Endothelial cell of umbilical vein (primary cell): Measurements from ENCODE around the gene LRRC7. TPM values are rescaled to one million over a fixed set of nuclear protein-coding genes. Genes with fewer than 3 reads are reported as not detected.

Experiments used
- BruUV-seq: library from RNA; stranded (reverse); fragments of 400-500 nt; replicated peaks from 2 replicates; lab custom pipeline; 2021; lab: Mats Ljungman, UMichigan
- CTCF ChIA-PET: fragments of 300-600, 350-600 bp; sonication (Branson Sonifier 250); formaldehyde crosslinking; loops from one replicate; lab custom pipeline; 2021; ENCODE audit warnings: antibody characterized with exemption, inconsistent platforms; lab: Charles Lee
- POLR2A ChIA-PET: fragments of 300-600, 350-600 bp; sonication (Branson Sonifier 250); formaldehyde crosslinking; loops from one replicate; lab custom pipeline; 2021; ENCODE audit warnings: antibody characterized with exemption, inconsistent platforms; lab: Charles Lee
- DNase-seq: peaks from one replicate; pipeline ENCODE4 v3.0.0-alpha.2; 2011; ENCODE audit warnings: low read depth, low spot score
- FAIRE-seq: peaks from 2 replicates; lab custom pipeline; 2011; peaks lifted over from hg19 to GRCh38; lab: Jason Lieb, UNC
- H2AFZ ChIP-seq: 2 replicates; pipeline ENCODE4 v1.6.0; 2012; ENCODE audit warnings: low read depth, low read length, control low read depth, inconsistent platforms
- H3K27ac ChIP-seq: 2 replicates; pipeline ENCODE4 v1.5.1; 2011; ENCODE audit warnings: low read depth, mild to moderate bottlenecking, control low read depth, low read length, moderate library complexity; ENCODE audit not compliant: insufficient read depth
- H3K27me3 ChIP-seq, 2 experiments: 2 replicates each; pipeline versions ENCODE4 v1.6.0 to v1.6.1; 2011; ENCODE audit warnings: low read length in 2 of 2, mixed read lengths in 1 of 2; ENCODE audit not compliant: control insufficient read depth in 2 of 2, insufficient read depth in 2 of 2
- H3K36me3 ChIP-seq, 2 experiments: 2 replicates in 1 of 2; 3 replicates in 1 of 2; pipeline ENCODE4 v1.5.1; 2011; ENCODE audit warnings: low read length in 2 of 2, mild to moderate bottlenecking in 1 of 2, moderate library complexity in 1 of 2; ENCODE audit not compliant: control insufficient read depth in 2 of 2, insufficient read depth in 2 of 2; ENCODE audit errors: extremely low read depth in 1 of 2
- H3K4me1 ChIP-seq: 3 replicates; pipeline ENCODE4 v1.5.1; 2011; ENCODE audit warnings: mild to moderate bottlenecking, low read length; ENCODE audit not compliant: control insufficient read depth, insufficient read depth; ENCODE audit errors: extremely low read depth
- H3K4me2 ChIP-seq: 2 replicates; pipeline ENCODE4 v1.6.1; 2011; ENCODE audit warnings: low read length, control low read depth, mixed read lengths; ENCODE audit not compliant: insufficient read depth
- H3K4me3 ChIP-seq, 3 experiments: fragments of 200-600 bp in 1 of 3; sonication (generic), shearing (Covaris generic) in 1 of 3; replicated peaks in 1 of 3; 2 replicates each; pipeline ENCODE4 v1.5.1; 2011 to 2016; ENCODE audit warnings: control low read depth in 3 of 3, low read length in 3 of 3, mild to moderate bottlenecking in 2 of 3, inconsistent platforms in 1 of 3, low read depth in 1 of 3, moderate library complexity in 1 of 3; ENCODE audit not compliant: insufficient read depth in 1 of 3
- H3K79me2 ChIP-seq: 2 replicates; pipeline ENCODE4 v1.6.0; 2012; ENCODE audit warnings: low read length, inconsistent platforms; ENCODE audit not compliant: control insufficient read depth, insufficient read depth
- H3K9ac ChIP-seq: replicated peaks from 2 replicates; pipeline ENCODE3; 2011; ENCODE audit warnings: low read length, control low read depth; ENCODE audit not compliant: insufficient read depth; ENCODE audit errors: extremely low read depth
- H3K9me1 ChIP-seq: replicated peaks from 3 replicates; pipeline ENCODE4 v1.6.0; 2011; ENCODE audit warnings: mild to moderate bottlenecking, low read length; ENCODE audit not compliant: control insufficient read depth, insufficient read depth; ENCODE audit errors: extremely low read depth
- H3K9me3 ChIP-seq: replicated peaks from 2 replicates; pipeline ENCODE4 v1.5.1; 2012; ENCODE audit warnings: low read length, inconsistent platforms; ENCODE audit not compliant: control insufficient read depth, insufficient read depth
- H4K20me1 ChIP-seq: replicated peaks from 2 replicates; pipeline ENCODE3; 2011; ENCODE audit warnings: mild to moderate bottlenecking, low read length; ENCODE audit not compliant: control insufficient read depth, insufficient read depth; ENCODE audit errors: extremely low read depth
- EZH2 ChIP-seq: IDR thresholded peaks from 2 replicates; pipeline ENCODE4 v1.6.1; 2012; ENCODE audit warnings: borderline replicate concordance, low read depth, mild to moderate bottlenecking, moderate library complexity, low read length, inconsistent platforms; ENCODE audit not compliant: severe bottlenecking
- FOS ChIP-seq: IDR thresholded peaks from 2 replicates; pipeline ENCODE4 v1.6.1; 2011; ENCODE audit warnings: mild to moderate bottlenecking, low read length, moderate library complexity, borderline replicate concordance; ENCODE audit not compliant: insufficient read depth
- GATA2 ChIP-seq: IDR thresholded peaks from 2 replicates; pipeline ENCODE4 v1.7.0; 2011; ENCODE audit warnings: low read depth, mild to moderate bottlenecking, moderate library complexity, mixed read lengths, low read length; ENCODE audit not compliant: insufficient read length, insufficient read depth
- JUN ChIP-seq: IDR thresholded peaks from 2 replicates; pipeline ENCODE4 v1.6.1; 2011; ENCODE audit warnings: borderline replicate concordance, low read depth; ENCODE audit not compliant: insufficient read length, insufficient read depth
- MYC ChIP-seq: IDR thresholded peaks from one replicate; pipeline ENCODE4 v1.6.1; 2011; ENCODE audit warnings: mild to moderate bottlenecking, low read depth, low read length
- POLR2A ChIP-seq: IDR thresholded peaks from 2 replicates; pipeline ENCODE4 v1.6.1; 2012; ENCODE audit warnings: low read depth, mild to moderate bottlenecking, control low read depth, low read length
- POLR2AphosphoS5 ChIP-seq: IDR thresholded peaks from 2 replicates; pipeline ENCODE4 v1.6.1; 2012; ENCODE audit warnings: low read depth, mild to moderate bottlenecking, control low read depth, low read length, moderate library complexity; ENCODE audit not compliant: insufficient read depth
- dilution Hi-C: fragments of 300-500 bp; cut with MboI; formaldehyde crosslinking; loops from one replicate; pipeline ENCODE4 v1.15.0; 2019; ENCODE audit warnings: low sequenced_read_pairs; ENCODE audit not compliant: extremely low pct_ligation_motif_present
- intact Hi-C: fragments of 100-400 bp; cut with micrococcal nuclease; formaldehyde crosslinking; loops from one replicate; pipeline ENCODE4 v1.10.0; 2022
- polyA plus RNA-seq, 4 experiments: library from polyadenylated mRNA; depleted of rRNA in 3 of 4; stranded (reverse) in 3 of 4; unstranded in 1 of 4; fragments of >200 nt; gene quantifications; 2 replicates each; pipeline versions ENCODE4 v1.2.1 to v1.2.3, GENCODE V29; 2011 to 2012; ENCODE audit warnings: missing spikeins in 1 of 4
- total RNA-seq: library from RNA; stranded (reverse); gene quantifications from 2 replicates; pipeline ENCODE4 v1.2.3, GENCODE V29; 2021
- TF ChIP-seq, protein P1 (sequence below), 2 donors: IDR thresholded peaks; 1 replicate in 1 of 2; 2 replicates in 1 of 2; pipeline ENCODE4 v1.5.1; 2011; ENCODE audit warnings: low read length in 2 of 2, mild to moderate bottlenecking in 2 of 2, moderate library complexity in 2 of 2, control low read depth in 1 of 2, inconsistent platforms in 1 of 2, low read depth in 1 of 2; ENCODE audit not compliant: insufficient read depth in 1 of 2; ENCODE audit errors: extremely low read depth in 1 of 2
- TF ChIP-seq, protein P2 (sequence below): IDR thresholded peaks from 2 replicates; pipeline ENCODE4 v1.6.1; 2011; ENCODE audit not compliant: insufficient read depth, insufficient read length

Gene LRRC7
- total and polyA plus RNA-seq, 2 donors (not counting 3 experiments of a cell fraction or from before 2014, with no cell fraction given) = 0.11 to 0.58 TPM

DNA sequence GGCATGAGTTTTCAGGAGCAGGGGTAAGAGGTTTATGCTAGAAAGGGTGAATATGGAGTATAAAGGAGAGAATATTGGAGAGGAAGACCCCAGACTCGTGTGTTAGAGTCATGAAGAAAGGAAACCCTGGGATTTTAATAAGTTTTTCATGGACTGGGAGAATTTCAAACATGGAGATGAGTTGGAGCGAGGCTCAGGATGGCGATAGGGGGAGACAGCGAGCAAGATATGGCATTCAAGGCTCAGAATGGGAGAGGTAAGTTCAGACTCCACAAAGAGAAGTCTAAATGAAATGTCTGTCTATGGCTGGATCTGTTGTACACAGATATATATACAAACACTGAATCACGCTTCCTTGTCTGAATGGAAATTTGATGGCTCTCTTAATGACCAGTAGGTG is 545.1 kb downstream of the LRRC7 start:
- H3K9me1 ChIP-seq = no peaks in the 10 kb centered on the region
- no peaks in the 10 kb centered on the region for H3K9me3 ChIP-seq
- intact Hi-C loops = no loop called here
- H3K27ac ChIP-seq = no peak overlapping the region
- TF ChIP-seq POLR2A (no peak), POLR2AphosphoS5 (no peak), GATA2 (no peak), FOS (no peak), MYC (no peak), EZH2 (no peak), JUN (no peak)
- TF ChIP-seq, protein P1, sequence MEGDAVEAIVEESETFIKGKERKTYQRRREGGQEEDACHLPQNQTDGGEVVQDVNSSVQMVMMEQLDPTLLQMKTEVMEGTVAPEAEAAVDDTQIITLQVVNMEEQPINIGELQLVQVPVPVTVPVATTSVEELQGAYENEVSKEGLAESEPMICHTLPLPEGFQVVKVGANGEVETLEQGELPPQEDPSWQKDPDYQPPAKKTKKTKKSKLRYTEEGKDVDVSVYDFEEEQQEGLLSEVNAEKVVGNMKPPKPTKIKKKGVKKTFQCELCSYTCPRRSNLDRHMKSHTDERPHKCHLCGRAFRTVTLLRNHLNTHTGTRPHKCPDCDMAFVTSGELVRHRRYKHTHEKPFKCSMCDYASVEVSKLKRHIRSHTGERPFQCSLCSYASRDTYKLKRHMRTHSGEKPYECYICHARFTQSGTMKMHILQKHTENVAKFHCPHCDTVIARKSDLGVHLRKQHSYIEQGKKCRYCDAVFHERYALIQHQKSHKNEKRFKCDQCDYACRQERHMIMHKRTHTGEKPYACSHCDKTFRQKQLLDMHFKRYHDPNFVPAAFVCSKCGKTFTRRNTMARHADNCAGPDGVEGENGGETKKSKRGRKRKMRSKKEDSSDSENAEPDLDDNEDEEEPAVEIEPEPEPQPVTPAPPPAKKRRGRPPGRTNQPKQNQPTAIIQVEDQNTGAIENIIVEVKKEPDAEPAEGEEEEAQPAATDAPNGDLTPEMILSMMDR (IDR thresholded peaks at IDR 0.05; ENCODE audit: extremely low read depth in 1 of 2, insufficient read depth in 1 of 2, low read depth in 1 of 2, low read length in 2 of 2) = no peak
- TF ChIP-seq, protein P2, sequence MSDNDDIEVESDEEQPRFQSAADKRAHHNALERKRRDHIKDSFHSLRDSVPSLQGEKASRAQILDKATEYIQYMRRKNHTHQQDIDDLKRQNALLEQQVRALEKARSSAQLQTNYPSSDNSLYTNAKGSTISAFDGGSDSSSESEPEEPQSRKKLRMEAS = no peak
- no peak overlapping the region for H3K9ac ChIP-seq
- ChIA-PET CTCF (no interaction called here), POLR2A (no interaction called here)
- H4K20me1 ChIP-seq = no peaks in the 10 kb centered on the region
- H3K79me2 ChIP-seq = no peaks in the 10 kb centered on the region
- DNase-seq (no peak), FAIRE-seq (no peak)
- dilution Hi-C loops = no loop called here
- no peaks in the 10 kb centered on the region for H3K4me1 ChIP-seq
- H3K27me3 ChIP-seq = no peaks in the 10 kb centered on the region
- H3K4me3 ChIP-seq = no peak overlapping the region
- H2AFZ ChIP-seq = no peak overlapping the region
- H3K36me3 ChIP-seq = no peaks in the 10 kb centered on the region
- no TSS peak for BruUV-seq
- no peak overlapping the region for H3K4me2 ChIP-seq
